Measurements from ENCODE around the gene PHACTR1.
"Not testable (repeated sequence)": the region's sequence is repeated elsewhere in the genome, so short reads cannot be mapped to it uniquely, and the experiment has no call there.

PHACTR1 gene

GRCh38 chr6:12760226-12760625 lies 43.7 kb downstream of the PHACTR1 start:
- TF ChIP-seq CTCF (IDR thresholded peaks at IDR 0.05; ENCODE audit: control insufficient read depth, extremely low read depth, insufficient read depth): no peak
- H3K4me3 ChIP-seq (ENCODE audit: low read depth, low read length): no peak overlapping the region
- no peak for DNase-seq (ENCODE audit: low read depth)

- DNase-seq (ENCODE audit: low read depth): no peak
- H3K4me3 ChIP-seq (ENCODE audit: low read depth, low read length): no peak overlapping the region
- no peak for TF ChIP-seq CTCF (IDR thresholded peaks at IDR 0.05; ENCODE audit: control insufficient read depth, extremely low read depth, insufficient read depth)
Observed at GRCh38 chr6:12760911-12761310, 44.3 kb downstream of the PHACTR1 start.

GRCh38 chr6:12761376-12762115 lies 45.0 kb downstream of the PHACTR1 start:
- H3K4me3 ChIP-seq (ENCODE audit: low read depth, low read length): no peak overlapping the region
- no peak for DNase-seq (ENCODE audit: low read depth)
- TF ChIP-seq CTCF (IDR thresholded peaks at IDR 0.05; ENCODE audit: control insufficient read depth, extremely low read depth, insufficient read depth): no peak

- DNase-seq (ENCODE audit: low read depth); H3K4me3 ChIP-seq (ENCODE audit: low read depth, low read length): not testable (repeated sequence)
Observed at GRCh38 chr6:12762731-12763434, 46.3 kb downstream of the PHACTR1 start.

- DNase-seq (ENCODE audit: low read depth): no peak
- H3K4me3 ChIP-seq (ENCODE audit: low read depth, low read length): no peak overlapping the region
- no peak for TF ChIP-seq CTCF (IDR thresholded peaks at IDR 0.05; ENCODE audit: control insufficient read depth, extremely low read depth, insufficient read depth)
Observed at GRCh38 chr6:12766365-12766764, 49.8 kb downstream of the PHACTR1 start.

GRCh38 chr6:12767016-12767415 lies 50.4 kb downstream of the PHACTR1 start:
- DNase-seq (ENCODE audit: low read depth): no peak
- no peak for TF ChIP-seq CTCF (IDR thresholded peaks at IDR 0.05; ENCODE audit: control insufficient read depth, extremely low read depth, insufficient read depth)

GRCh38 chr6:12769556-12770256 lies 53.1 kb downstream of the PHACTR1 start:
- DNase-seq (ENCODE audit: low read depth): no peak
- H3K4me3 ChIP-seq (ENCODE audit: low read depth, low read length): no peak overlapping the region
- no peak for TF ChIP-seq CTCF (IDR thresholded peaks at IDR 0.05; ENCODE audit: control insufficient read depth, extremely low read depth, insufficient read depth)

More at GRCh38 chr6:12767016-12767415, 50.4 kb downstream of the PHACTR1 start:
- H3K4me3 ChIP-seq (ENCODE audit: low read depth, low read length): no peak overlapping the region

Measured in LNCaP clone FGC (cell line).